Parathyroid adenoma (tissue), 2 donors: Measurements from ENCODE around the gene ARHGAP29.
"Not testable (repeated sequence)": the region's sequence is repeated elsewhere in the genome, so short reads cannot be mapped to it uniquely, and the experiment has no call there.

ENCODE experiments used
- H2AFZ ChIP-seq: fragments of 300-600 bp; sonication (generic); one replicate; pipeline ENCODE4 v1.7.0; 2017; ENCODE audit warnings: antibody characterized with exemption, mild to moderate bottlenecking
- H3K27ac ChIP-seq: fragments of 300-600 bp; sonication (generic); one replicate; pipeline ENCODE4 v1.7.0; 2017
- H3K27me3 ChIP-seq: fragments of 300-600 bp; sonication (generic); one replicate; pipeline ENCODE4 v1.7.0; 2017; ENCODE audit warnings: low read length; ENCODE audit not compliant: control insufficient read depth, insufficient read depth
- H3K36me3 ChIP-seq: fragments of 300-600 bp; sonication (generic); one replicate; pipeline ENCODE4 v1.7.0; 2017; ENCODE audit warnings: low read length; ENCODE audit not compliant: control insufficient read depth, insufficient read depth
- H3K4me1 ChIP-seq: fragments of 300-600 bp; sonication (generic); one replicate; pipeline ENCODE4 v1.7.0; 2017; ENCODE audit warnings: control low read depth
- H3K4me2 ChIP-seq: fragments of 300-600 bp; sonication (generic); one replicate; pipeline ENCODE4 v1.7.0; 2017; ENCODE audit warnings: low read length
- H3K4me3 ChIP-seq: fragments of 300-600 bp; sonication (generic); one replicate; pipeline ENCODE4 v1.7.0; 2017; ENCODE audit warnings: low read depth, low read length
- H3K79me2 ChIP-seq: fragments of 300-600 bp; sonication (generic); one replicate; pipeline ENCODE4 v1.7.0; 2017; ENCODE audit warnings: control low read depth
- H3K9ac ChIP-seq: fragments of 300-600 bp; sonication (generic); one replicate; pipeline ENCODE4 v1.7.0; 2017; ENCODE audit warnings: mild to moderate bottlenecking
- H3K9me3 ChIP-seq: fragments of 300-600 bp; sonication (generic); one replicate; pipeline ENCODE4 v1.7.0; 2017; ENCODE audit warnings: low read length; ENCODE audit not compliant: control insufficient read depth
- CTCF ChIP-seq: fragments of 300-600 bp; sonication (generic); IDR thresholded peaks from one replicate; pipeline ENCODE4 v1.7.0; 2017; ENCODE audit warnings: antibody characterized with exemption, mild to moderate bottlenecking
- donor health status: primary hyperparathyroidism.

Gene ARHGAP29

DNA sequence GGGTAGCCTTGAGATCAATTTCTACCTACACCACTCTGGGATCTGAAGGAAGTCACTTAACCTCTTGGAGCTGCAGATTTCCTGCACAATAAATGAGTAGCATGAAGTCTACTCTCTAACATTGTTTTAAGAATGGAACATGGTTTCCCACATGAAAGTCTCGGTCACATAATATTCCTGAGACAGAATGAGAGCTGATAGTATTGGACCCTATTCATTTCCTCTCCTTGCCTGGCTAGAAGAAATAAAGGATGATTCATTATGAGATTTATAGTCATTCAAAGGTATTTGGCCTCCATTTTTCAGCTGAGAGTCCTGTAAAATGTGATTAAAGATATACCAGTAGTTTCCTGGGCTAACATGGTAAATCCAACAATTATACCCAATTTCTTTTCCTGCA, 56.7 kb downstream of the ARHGAP29 start:
- TF ChIP-seq CTCF, result no peak
- Histone ChIP-seq H3K9ac (no peak overlapping the region), H3K4me2 (no peak overlapping the region), H2AFZ (no peak overlapping the region), H3K9me3 (no peaks in the 10 kb centered on the region), H3K4me3 (no peak overlapping the region), H3K27me3 (no peaks in the 10 kb centered on the region), H3K79me2 (no peaks in the 10 kb centered on the region), H3K27ac (no peak overlapping the region), H3K36me3 (no peaks in the 10 kb centered on the region), H3K4me1 (no peaks in the 10 kb centered on the region)

- H3K9me3 ChIP-seq, result no peaks in the 10 kb centered on the region
- no peak overlapping the region for H3K27ac ChIP-seq
- no peaks in the 10 kb centered on the region for H3K36me3 ChIP-seq
- no peaks in the 10 kb centered on the region for H3K27me3 ChIP-seq
- H3K4me3 ChIP-seq, result no peak overlapping the region
- H3K9ac ChIP-seq, result no peak overlapping the region
- H3K4me1 ChIP-seq, result no peaks in the 10 kb centered on the region
- H3K4me2 ChIP-seq, result no peak overlapping the region
- H3K79me2 ChIP-seq, result no peaks in the 10 kb centered on the region
- TF ChIP-seq CTCF, result no peak
- H2AFZ ChIP-seq, result no peak overlapping the region
These were observed 58.5 kb downstream of the ARHGAP29 start for GRCh38 chr1:94178901-94179300.

- Histone ChIP-seq H3K79me2 (no peaks in the 10 kb centered on the region), H2AFZ (no peak overlapping the region), H3K9ac (no peak overlapping the region), H3K36me3 (no peaks in the 10 kb centered on the region), H3K4me3 (no peak overlapping the region), H3K27me3 (no peaks in the 10 kb centered on the region), H3K27ac (no peak overlapping the region), H3K9me3 (no peaks in the 10 kb centered on the region), H3K4me2 (no peak overlapping the region), H3K4me1 (no peaks in the 10 kb centered on the region)
- no peak for TF ChIP-seq CTCF
These were observed 68.3 kb downstream of the ARHGAP29 start for GRCh38 chr1:94169126-94169525.

DNA sequence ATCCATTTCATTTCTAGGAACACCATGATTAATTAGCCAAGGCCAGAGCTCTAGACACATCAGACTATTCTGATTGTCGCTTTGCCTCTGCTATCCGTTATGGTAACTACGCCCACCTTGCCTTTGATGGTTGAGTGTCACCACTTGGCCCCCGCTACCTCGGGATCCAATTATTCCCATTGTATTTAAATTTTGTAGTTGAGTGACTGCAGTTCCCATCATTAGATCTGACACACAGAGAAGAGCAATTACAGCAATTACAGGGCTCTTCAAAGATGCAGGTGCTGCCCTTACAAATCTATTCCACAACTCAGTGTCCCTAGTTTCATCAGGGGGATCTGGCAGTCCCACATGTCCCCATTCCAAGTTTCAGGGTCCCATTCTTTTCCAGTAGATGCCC, 71.5 kb downstream of the ARHGAP29 start:
- Histone ChIP-seq H3K36me3 (no peaks in the 10 kb centered on the region), H3K79me2 (no peaks in the 10 kb centered on the region), H3K4me1 (no peaks in the 10 kb centered on the region), H3K9me3 (no peaks in the 10 kb centered on the region), H3K4me2 (no peak overlapping the region), H3K27ac (no peak overlapping the region), H3K9ac (no peak overlapping the region), H2AFZ (no peak overlapping the region), H3K4me3 (no peak overlapping the region), H3K27me3 (no peaks in the 10 kb centered on the region)
- no peak for TF ChIP-seq CTCF

DNA sequence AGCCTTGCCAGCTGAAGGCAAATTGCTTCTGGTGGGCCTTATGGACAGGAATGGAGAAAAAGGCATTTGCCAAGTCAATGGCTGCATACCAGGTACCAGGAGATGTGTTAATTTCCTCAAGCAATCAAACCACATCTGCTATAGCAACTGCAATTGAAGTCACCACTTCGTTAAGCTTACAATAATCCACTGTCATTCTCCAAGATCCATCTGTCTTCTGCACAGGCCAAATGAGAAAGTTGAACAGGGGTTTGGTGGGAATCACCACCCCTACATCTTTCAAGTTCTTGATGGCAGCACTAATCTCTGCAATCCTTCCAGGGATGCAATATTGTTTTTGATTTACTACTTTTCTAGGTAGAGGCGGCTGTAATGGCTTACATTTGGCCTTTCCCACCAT, 72.5 kb downstream of the ARHGAP29 start:
- H2AFZ ChIP-seq, result not testable (repeated sequence)

GRCh38 chr1:94164121-94164520, 73.3 kb downstream of the ARHGAP29 start:
- not testable (repeated sequence) for H2AFZ ChIP-seq, H3K36me3 ChIP-seq, H3K9ac ChIP-seq, H3K9me3 ChIP-seq, H3K79me2 ChIP-seq, H3K27ac ChIP-seq, H3K4me1 ChIP-seq, H3K27me3 ChIP-seq, H3K4me2 ChIP-seq, H3K4me3 ChIP-seq

More for the DNA sequence above, 72.5 kb downstream of the ARHGAP29 start:
- H3K27ac ChIP-seq, H3K4me3 ChIP-seq, H3K36me3 ChIP-seq, H3K9ac ChIP-seq, H3K4me2 ChIP-seq, H3K4me1 ChIP-seq, H3K27me3 ChIP-seq, H3K79me2 ChIP-seq, H3K9me3 ChIP-seq: not testable (repeated sequence)

DNA sequence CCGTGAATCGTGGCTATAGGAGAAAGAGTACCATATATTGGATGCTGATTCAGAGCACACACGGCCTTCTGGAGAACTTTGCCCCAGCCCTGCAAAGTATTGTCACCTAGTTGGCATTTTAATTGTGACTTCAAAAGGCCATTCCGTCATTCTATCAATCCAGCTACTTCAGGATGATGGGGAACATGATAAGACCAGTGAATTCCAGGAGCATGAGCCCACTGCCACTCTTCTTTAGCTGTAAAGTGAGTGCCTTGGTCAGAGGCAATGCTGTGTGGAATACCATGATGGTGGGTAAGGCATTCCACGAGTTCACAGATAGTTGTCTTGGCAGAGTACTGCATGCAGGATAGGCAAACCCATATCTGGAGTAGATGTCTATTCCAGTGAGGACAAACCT, 74.1 kb downstream of the ARHGAP29 start:
- not testable (repeated sequence) for H2AFZ ChIP-seq, H3K36me3 ChIP-seq, H3K79me2 ChIP-seq, H3K4me3 ChIP-seq, H3K9ac ChIP-seq, H3K4me2 ChIP-seq, H3K27me3 ChIP-seq, H3K9me3 ChIP-seq, H3K27ac ChIP-seq, H3K4me1 ChIP-seq
